RWPE1 (cell line): ENCODE data around the gene ATP9A.

Source experiments
- CTCF ChIA-PET: fragments of 350-600 bp; sonication (Branson Sonifier 250); formaldehyde crosslinking; extraction: SDS; loops from one replicate; lab custom pipeline; 2021; lab: Yijun Ruan, JAX
- POLR2A ChIA-PET: fragments of 400-600 bp; formaldehyde crosslinking; extraction: SDS; loops from one replicate; lab custom pipeline; 2020; ENCODE audit warnings: antibody characterized with exemption; ENCODE audit not compliant: low non-redundant PET; lab: Yijun Ruan, JAX
- DNase-seq: peaks from one replicate; pipeline ENCODE4 v3.0.0; 2012; ENCODE audit warnings: low spot score
- H3K27ac ChIP-seq: fragments of 450-650 bp; 2 replicates; pipeline ENCODE4 v1.5.1; 2017
- CTCF ChIP-seq: fragments of 450-650 bp; conservative IDR thresholded peaks from 2 replicates; pipeline ENCODE4 v1.5.1; 2017; ENCODE audit warnings: low read depth, mild to moderate bottlenecking

Gene ATP9A

GRCh38 chr20:51711426-51711825 is 56.8 kb downstream of the ATP9A start:
- TF ChIP-seq CTCF, result no peak
- H3K27ac ChIP-seq, result no peak overlapping the region
- POLR2A ChIA-PET, result interaction anchor here (0.7 kb wide), 1 partner anchor 24 kb away, joined by 9 read pairs; no protein-coding TSS in a partner anchor
- CTCF ChIA-PET, result interaction anchor here (0.6 to 0.9 kb wide), 5 partner anchors 11 to 1193 kb away, joined by 3 to 9 read pairs (median 4); no protein-coding TSS in a partner anchor
- DNase-seq, result no peak

GRCh38 chr20:51710361-51710894 is 57.8 kb downstream of the ATP9A start:
- no peak for TF ChIP-seq CTCF
- CTCF ChIA-PET, result interaction anchor here (0.6 to 0.8 kb wide), 3 partner anchors 10 to 1047 kb away, joined by 4 to 5 read pairs (median 4); no protein-coding TSS in a partner anchor
- no peak for DNase-seq
- POLR2A ChIA-PET, result no interaction called here
- H3K27ac ChIP-seq, result no peak overlapping the region

- no peak for DNase-seq
- CTCF ChIA-PET, result interaction anchor here (0.7 kb wide), 1 partner anchor 61 kb away, joined by 3 read pairs; no protein-coding TSS in a partner anchor
- POLR2A ChIA-PET, result no interaction called here
- H3K27ac ChIP-seq, result no peak overlapping the region
- no peak for TF ChIP-seq CTCF
Measured at GRCh38 chr20:51705400-51705799, 62.8 kb downstream of the ATP9A start.

GRCh38 chr20:51703400-51704287 is 64.5 kb downstream of the ATP9A start:
- CTCF ChIA-PET, result interaction anchor here (1.1 kb wide), 1 partner anchor 9 kb away, joined by 5 read pairs; no protein-coding TSS in a partner anchor

GRCh38 chr20:51702556-51702955 is 65.6 kb downstream of the ATP9A start:
- TF ChIP-seq CTCF, result no peak
- no peak overlapping the region for H3K27ac ChIP-seq
- DNase-seq, result no peak
- ChIA-PET POLR2A (no interaction called here), CTCF (interaction anchor here (1.1 kb wide), 1 partner anchor 10 kb away, joined by 5 read pairs; no protein-coding TSS in a partner anchor)

More at GRCh38 chr20:51703400-51704287, 64.5 kb downstream of the ATP9A start:
- no peak for DNase-seq
- no peak overlapping the region for H3K27ac ChIP-seq
- no peak for TF ChIP-seq CTCF
- POLR2A ChIA-PET, result no interaction called here

- ChIA-PET CTCF (interaction anchor here (0.6 to 2.2 kb wide), 33 partner anchors 10 to 449 kb away, joined by 3 to 12 read pairs (median 4); partner anchors contain the start of gene ATP9A), POLR2A (no interaction called here)
- no peak overlapping the region for H3K27ac ChIP-seq
- TF ChIP-seq CTCF, result peak; percentile 89
- peak; percentile 79 for DNase-seq
Measured at GRCh38 chr20:51700809-51701285, 67.3 kb downstream of the ATP9A start.
